ENCODE data around the gene PRXL2A.

Gene PRXL2A

GRCh38 chr10:80461208-80462183, 53.1 kb downstream of the PRXL2A start:
- no peak for DNase-seq (ENCODE audit: low read depth)

GRCh38 chr10:80462299-80462980, 54.1 kb downstream of the PRXL2A start:
- DNase-seq (ENCODE audit: low read depth), result no peak

GRCh38 chr10:80462981-80463741, 54.8 kb downstream of the PRXL2A start:
- no peak for DNase-seq (ENCODE audit: low read depth)

- no peak for DNase-seq (ENCODE audit: low read depth)
These were observed 55.5 kb downstream of the PRXL2A start for GRCh38 chr10:80463868-80464267.

- DNase-seq (ENCODE audit: low read depth), result peak; percentile 70
These were observed 56.5 kb downstream of the PRXL2A start for GRCh38 chr10:80464557-80465450.

GRCh38 chr10:80465451-80465835, 57.1 kb downstream of the PRXL2A start:
- no peak for DNase-seq (ENCODE audit: low read depth)

GRCh38 chr10:80465839-80466590, 57.7 kb downstream of the PRXL2A start:
- DNase-seq (ENCODE audit: low read depth), result no peak

- no peak for DNase-seq (ENCODE audit: low read depth)
These were observed 58.5 kb downstream of the PRXL2A start for GRCh38 chr10:80466724-80467326.

GRCh38 chr10:80468002-80468401, 59.7 kb downstream of the PRXL2A start:
- DNase-seq (ENCODE audit: low read depth), result peak; percentile 42

- no peak for DNase-seq (ENCODE audit: low read depth)
These were observed 60.6 kb downstream of the PRXL2A start for GRCh38 chr10:80468806-80469421.

GRCh38 chr10:80470266-80470665, 61.9 kb downstream of the PRXL2A start:
- no peak for DNase-seq (ENCODE audit: low read depth)

- no peak for DNase-seq (ENCODE audit: low read depth)
These were observed 62.6 kb downstream of the PRXL2A start for GRCh38 chr10:80471001-80471400.

GRCh38 chr10:80471715-80472233, 63.4 kb downstream of the PRXL2A start:
- no peak for DNase-seq (ENCODE audit: low read depth)

GRCh38 chr10:80472234-80473095, 64.1 kb downstream of the PRXL2A start:
- no peak for DNase-seq (ENCODE audit: low read depth)

- no peak for DNase-seq (ENCODE audit: low read depth)
These were observed 64.8 kb downstream of the PRXL2A start for GRCh38 chr10:80473096-80473657.

- DNase-seq (ENCODE audit: low read depth), result no peak
These were observed 65.6 kb downstream of the PRXL2A start for GRCh38 chr10:80473692-80474596.

GRCh38 chr10:80474597-80474910, 66.2 kb downstream of the PRXL2A start:
- DNase-seq (ENCODE audit: low read depth), result no peak
